H1 (cell line): ENCODE measurements around the gene ZFP91. TPM values are rescaled to one million over a fixed set of nuclear protein-coding genes. Genes with fewer than 3 reads are reported as not detected.

Experiments
- CTCF ChIA-PET: fragments of 300-600 bp; sonication (Branson Sonifier 250); formaldehyde crosslinking; loops from one replicate; lab custom pipeline; 2021; ENCODE audit not compliant: partially characterized antibody; lab: Charles Lee
- POLR2A ChIA-PET: fragments of 300-600 bp; sonication (Branson Sonifier 250); formaldehyde crosslinking; loops from one replicate; lab custom pipeline; 2021; ENCODE audit warnings: inconsistent platforms; ENCODE audit not compliant: partially characterized antibody; lab: Charles Lee
- DNase-seq, 2 experiments: peaks; one replicate each; pipeline versions ENCODE4 v3.0.0 to v3.0.0-alpha.2; 2010 to 2022; ENCODE audit warnings: low spot score in 2 of 2, low read depth in 1 of 2, mixed read lengths in 1 of 2
- FAIRE-seq: peaks from 2 replicates; lab custom pipeline; 2011; peaks lifted over from hg19 to GRCh38; lab: Jason Lieb, UNC
- H2AFZ ChIP-seq: 2 replicates; pipeline ENCODE4 v1.8.1; 2012; ENCODE audit warnings: low read length, inconsistent platforms
- H2AK5ac ChIP-seq: 2 replicates; pipeline ENCODE4 v1.6.1; 2013; ENCODE audit warnings: low read depth, low read length
- H2BK120ac ChIP-seq: replicated peaks from 2 replicates; pipeline ENCODE3; 2013; ENCODE audit warnings: low read depth, low read length, inconsistent platforms
- H2BK12ac ChIP-seq: 2 replicates; pipeline ENCODE4 v1.6.1; 2013; ENCODE audit warnings: low read depth, low read length
- H2BK15ac ChIP-seq: 2 replicates; pipeline ENCODE4 v1.6.1; 2013; ENCODE audit warnings: low read length
- H2BK20ac ChIP-seq: 2 replicates; pipeline ENCODE4 v1.6.1; 2013; ENCODE audit warnings: low read length
- H2BK5ac ChIP-seq: 2 replicates; pipeline ENCODE4 v1.6.1; 2013; ENCODE audit warnings: low read depth, low read length
- H3K14ac ChIP-seq: 2 replicates; pipeline ENCODE4 v1.6.1; 2013; ENCODE audit warnings: inconsistent platforms; ENCODE audit not compliant: insufficient read length
- H3K18ac ChIP-seq: 2 replicates; pipeline ENCODE4 v1.6.1; 2013; ENCODE audit warnings: low read length; ENCODE audit errors: extremely low read depth
- H3K23ac ChIP-seq: 2 replicates; pipeline ENCODE4 v1.6.1; 2013; ENCODE audit warnings: inconsistent platforms; ENCODE audit not compliant: insufficient read length
- H3K23me2 ChIP-seq: 2 replicates; pipeline ENCODE4 v1.6.1; 2013; ENCODE audit warnings: low read depth, low read length
- H3K27ac ChIP-seq: 2 replicates; pipeline ENCODE4 v1.6.1; 2011; ENCODE audit warnings: low read depth, low read length, inconsistent platforms
- H3K27me3 ChIP-seq, 4 experiments: replicated peaks in 1 of 4; 1 replicate in 1 of 4; 2 replicates in 3 of 4; pipeline versions ENCODE4 v1.6.1 to v1.8.1; 2011 to 2013; ENCODE audit warnings: low read length in 3 of 4, mild to moderate bottlenecking in 3 of 4, inconsistent platforms in 2 of 4, mixed read lengths in 2 of 4, moderate library complexity in 1 of 4; ENCODE audit not compliant: control insufficient read depth in 3 of 4, insufficient read depth in 3 of 4; ENCODE audit errors: extremely low read depth in 1 of 4
- H3K36me3 ChIP-seq, 4 experiments: 2 replicates each; pipeline versions ENCODE4 v1.6.1 to v1.8.1; 2011 to 2013; ENCODE audit warnings: mild to moderate bottlenecking in 4 of 4, low read length in 3 of 4, moderate library complexity in 2 of 4, control low read depth in 1 of 4, inconsistent platforms in 1 of 4; ENCODE audit not compliant: insufficient read depth in 4 of 4, control insufficient read depth in 2 of 4
- H3K4ac ChIP-seq: replicated peaks from 2 replicates; pipeline ENCODE3; 2013; ENCODE audit warnings: low read length, low read depth, mixed read lengths, inconsistent platforms; ENCODE audit not compliant: insufficient read length
- H3K4me1 ChIP-seq, 4 experiments: replicated peaks in 1 of 4; 1 replicate in 1 of 4; 2 replicates in 3 of 4; pipeline versions ENCODE4 v1.6.1 to v1.8.1; 2011 to 2013; ENCODE audit warnings: low read length in 3 of 4, inconsistent platforms in 2 of 4, mixed read lengths in 1 of 4; ENCODE audit not compliant: insufficient read depth in 4 of 4, control insufficient read depth in 3 of 4
- H3K4me2 ChIP-seq, 2 experiments: 2 replicates each; pipeline versions ENCODE4 v1.6.1 to v1.8.1; 2011 to 2013; ENCODE audit warnings: low read depth in 2 of 2, low read length in 2 of 2, control low read depth in 1 of 2, inconsistent platforms in 1 of 2, mild to moderate bottlenecking in 1 of 2; ENCODE audit not compliant: insufficient read depth in 1 of 2
- H3K4me3 ChIP-seq, 4 experiments: fragments of 200-600, 300-600 bp in 1 of 4; sonication (generic), shearing (Covaris generic), sonication (Bioruptor Twin) in 1 of 4; 2 replicates each; pipeline versions ENCODE4 v1.5.1 to v1.8.1; 2011 to 2016; ENCODE audit warnings: low read length in 4 of 4, low read depth in 3 of 4, control low read depth in 2 of 4, inconsistent platforms in 2 of 4, mild to moderate bottlenecking in 2 of 4, mixed read lengths in 1 of 4, moderate library complexity in 1 of 4; ENCODE audit not compliant: insufficient read depth in 2 of 4; ENCODE audit errors: extremely low read depth in 1 of 4
- H3K56ac ChIP-seq: replicated peaks from 2 replicates; pipeline ENCODE3; 2013; ENCODE audit warnings: low read depth, mild to moderate bottlenecking, mixed read lengths, low read length, inconsistent platforms; ENCODE audit not compliant: insufficient read length
- H3K79me1 ChIP-seq: 2 replicates; pipeline ENCODE4 v1.6.1; 2013; ENCODE audit warnings: low read depth, low read length, control low read depth
- H3K79me2 ChIP-seq, 2 experiments: 2 replicates each; pipeline versions ENCODE4 v1.6.1 to v1.8.1; 2012 to 2013; ENCODE audit warnings: low read length in 2 of 2, mild to moderate bottlenecking in 2 of 2, inconsistent platforms in 1 of 2; ENCODE audit not compliant: insufficient read depth in 2 of 2, control insufficient read depth in 1 of 2
- H3K9ac ChIP-seq, 4 experiments: replicated peaks in 1 of 4; 1 replicate in 1 of 4; 2 replicates in 3 of 4; pipeline versions ENCODE4 v1.6.1 to v1.8.1; 2011 to 2013; ENCODE audit warnings: low read depth in 3 of 4, low read length in 3 of 4, control low read depth in 2 of 4, mild to moderate bottlenecking in 2 of 4, moderate library complexity in 2 of 4, inconsistent platforms in 1 of 4; ENCODE audit errors: extremely low read depth in 1 of 4
- H3K9me3 ChIP-seq, 2 experiments: 2 replicates each; pipeline versions ENCODE4 v1.6.1 to v1.8.1; 2012 to 2013; ENCODE audit warnings: mild to moderate bottlenecking in 2 of 2, moderate library complexity in 2 of 2, control low read depth in 1 of 2, inconsistent platforms in 1 of 2, low read depth in 1 of 2, low read length in 1 of 2, mixed read lengths in 1 of 2; ENCODE audit not compliant: insufficient read depth in 2 of 2
- H4K20me1 ChIP-seq, 2 experiments: replicated peaks in 1 of 2; 2 replicates each; pipeline versions ENCODE3 to v1.8.1; 2011 to 2013; ENCODE audit warnings: inconsistent platforms in 2 of 2, low read length in 2 of 2, mild to moderate bottlenecking in 1 of 2; ENCODE audit not compliant: insufficient read depth in 2 of 2, control insufficient read depth in 1 of 2
- H4K5ac ChIP-seq: 2 replicates; pipeline ENCODE4 v1.6.1; 2013; ENCODE audit warnings: low read length, low read depth, mixed read lengths, inconsistent platforms; ENCODE audit not compliant: insufficient read length
- H4K8ac ChIP-seq: 2 replicates; pipeline ENCODE4 v1.8.0; 2013; ENCODE audit warnings: mild to moderate bottlenecking, moderate library complexity, low read length, inconsistent platforms; ENCODE audit not compliant: insufficient read depth; ENCODE audit errors: extremely low read depth
- H4K91ac ChIP-seq: replicated peaks from 2 replicates; pipeline ENCODE3; 2013; ENCODE audit warnings: low read length, mixed read lengths, inconsistent platforms; ENCODE audit not compliant: insufficient read length
- ASH2L ChIP-seq: fragments of 200-600, 300-600 bp; sonication (generic); IDR thresholded peaks from one replicate; pipeline ENCODE4 v1.7.1; 2017; ENCODE audit warnings: low read length
- BRCA1 ChIP-seq: IDR thresholded peaks from 2 replicates; pipeline ENCODE4 v1.6.1; 2012; ENCODE audit warnings: low read depth, low read length, improper control_type of control experiment
- CBX5 ChIP-seq: fragments of 300-800, 300-1000 bp; sonication (generic); IDR thresholded peaks from 2 replicates; pipeline ENCODE4 v1.7.1; 2016; ENCODE audit warnings: antibody characterized with exemption, low read length, low read depth
- CHD1 ChIP-seq: IDR thresholded peaks from 2 replicates; pipeline ENCODE4 v1.6.1; 2012; ENCODE audit warnings: low read depth, low read length, improper control_type of control experiment
- HDAC2 ChIP-seq, 2 experiments: fragments of 300-600 bp in 1 of 2; sonication (generic) in 1 of 2; IDR thresholded peaks; 2 replicates each; pipeline ENCODE4 v1.6.1; 2011 to 2012; ENCODE audit warnings: low read depth in 2 of 2, low read length in 2 of 2, mild to moderate bottlenecking in 2 of 2, moderate library complexity in 2 of 2, borderline replicate concordance in 1 of 2, inconsistent platforms in 1 of 2
- NRF1 ChIP-seq: IDR thresholded peaks from 2 replicates; pipeline ENCODE4 v1.6.1; 2011; ENCODE audit warnings: mild to moderate bottlenecking, low read depth, low read length, improper control_type of control experiment
- RXRA ChIP-seq: IDR thresholded peaks from 2 replicates; pipeline ENCODE4 v1.6.1; 2011; ENCODE audit warnings: low read depth, mild to moderate bottlenecking, low read length, moderate library complexity; ENCODE audit not compliant: insufficient read depth
- SIRT6 ChIP-seq: IDR thresholded peaks from one replicate; pipeline ENCODE4 v1.7.1; 2012; ENCODE audit warnings: low read length, inconsistent platforms
- TAF1 ChIP-seq: IDR thresholded peaks from 2 replicates; pipeline ENCODE4 v1.6.1; 2011; ENCODE audit warnings: mild to moderate bottlenecking, low read depth, low read length
- TBP ChIP-seq: IDR thresholded peaks from 2 replicates; pipeline ENCODE4 v1.6.1; 2011; ENCODE audit warnings: low read depth, low read length, improper control_type of control experiment
- TCF12 ChIP-seq: IDR thresholded peaks from 2 replicates; pipeline ENCODE4 v1.6.1; 2011; ENCODE audit warnings: low read depth, mild to moderate bottlenecking, low read length
- ZNF274 ChIP-seq: IDR thresholded peaks from 2 replicates; pipeline ENCODE4 v1.7.0; 2012; ENCODE audit warnings: low read length, borderline replicate concordance; ENCODE audit errors: extremely low read depth
- WGBS, 2 experiments: shearing (Covaris generic) in 1 of 2; methylation state at CpG; one replicate each; pipeline versions ENCODE4 v1.1.6 to v1.1.7; 2013 to 2015; ENCODE audit warnings: low lambda C conversion rate in 2 of 2, mixed read lengths in 2 of 2, inconsistent platforms in 1 of 2, low coverage in 1 of 2, missing lambda C conversion rate in 1 of 2; ENCODE audit not compliant: insufficient replicate concordance in 2 of 2, insufficient coverage in 1 of 2, insufficient read length in 1 of 2; ENCODE audit errors: extremely low coverage in 1 of 2, missing lambda C conversion rate in 1 of 2; 5-methylcytosine and 5-hydroxymethylcytosine counted together
- polyA plus RNA-seq, 7 experiments: library from polyadenylated mRNA; depleted of rRNA in 3 of 7; stranded (reverse) in 5 of 7; unstranded in 2 of 7; fragments of >200 nt in 5 of 7; fragments of 200-250 nt in 2 of 7; gene quantifications; 1 replicate in 5 of 7; 2 replicates in 1 of 7; 4 replicates in 1 of 7; pipeline versions ENCODE4 v1.2.1 to v1.2.3, GENCODE V29; 2011 to 2013; ENCODE audit warnings: missing spikeins in 2 of 7, mixed read lengths in 2 of 7
- total RNA-seq: library from RNA; stranded (reverse); fragmentation: NEBNext Ultra II Directional; extraction: Animal tissue kit (Norgen Biotek cat#: 25700); gene quantifications from 2 replicates; pipeline ENCODE4 v1.2.1, GENCODE V29; 2021
- TF ChIP-seq, protein P1 (sequence below): IDR thresholded peaks from 2 replicates; pipeline ENCODE4 v1.6.1; 2012; ENCODE audit warnings: inconsistent platforms

ZFP91 gene
- total and polyA plus RNA-seq, 2 of the 8 experiments (the other 6 are each of a cell fraction or from before 2014, with no cell fraction given): 10.7 to 29.0 TPM

GRCh38 chr11:58654908-58655296, 76.0 kb downstream of the ZFP91 start:
- H3K27me3 ChIP-seq: no peaks in the 10 kb centered on the region
- no peaks in the 10 kb centered on the region for H3K36me3 ChIP-seq
- FAIRE-seq (no peak), DNase-seq (no peak)
- no peak overlapping the region for H2BK120ac ChIP-seq
- no peaks in the 10 kb centered on the region for H3K79me2 ChIP-seq
- H3K4me3 ChIP-seq: no peak overlapping the region
- no peak overlapping the region for H3K14ac ChIP-seq
- no peak overlapping the region for H4K8ac ChIP-seq
- 82% methylated on average over 1 of the region's 1 CpG; no CpG with 5 or more reads in 1 of the 2 experiments for WGBS, 2 experiments
- H2BK12ac ChIP-seq: no peak overlapping the region
- no peak overlapping the region for H4K5ac ChIP-seq
- H4K20me1 ChIP-seq: no peaks in the 10 kb centered on the region
- no peak overlapping the region for H3K4me2 ChIP-seq
- ChIA-PET POLR2A (no interaction called here), CTCF (interaction anchor here (0.5 to 6.8 kb wide), 14 partner anchors 15 to 507 kb away, joined by 3 to 52 read pairs (median 3); no protein-coding TSS in a partner anchor)
- no peak overlapping the region for H4K91ac ChIP-seq
- no peak overlapping the region for H3K23ac ChIP-seq
- H3K79me1 ChIP-seq: no peaks in the 10 kb centered on the region
- H2BK5ac ChIP-seq: no peak overlapping the region
- H3K56ac ChIP-seq: no peak overlapping the region
- no peak overlapping the region for H3K27ac ChIP-seq
- H3K4me1 ChIP-seq: peaks cover 0 to 7% (median 3%) of the 10 kb centered on the region in 4 experiments; a peak in 3 of 7 replicates
- no peak overlapping the region for H3K4ac ChIP-seq
- H2BK20ac ChIP-seq: no peak overlapping the region
- H3K18ac ChIP-seq: no peak overlapping the region
- H3K23me2 ChIP-seq: no peaks in the 10 kb centered on the region
- no peak overlapping the region for H2AFZ ChIP-seq
- H2BK15ac ChIP-seq: no peak overlapping the region
- no peak overlapping the region for H3K9ac ChIP-seq
- no peaks in the 10 kb centered on the region for H3K9me3 ChIP-seq
- no peak overlapping the region for H2AK5ac ChIP-seq
- TF ChIP-seq, protein P1, sequence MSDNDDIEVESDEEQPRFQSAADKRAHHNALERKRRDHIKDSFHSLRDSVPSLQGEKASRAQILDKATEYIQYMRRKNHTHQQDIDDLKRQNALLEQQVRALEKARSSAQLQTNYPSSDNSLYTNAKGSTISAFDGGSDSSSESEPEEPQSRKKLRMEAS: no peak
- TF ChIP-seq BRCA1 (no peak), CBX5 (no peak), CHD1 (no peak), TBP (no peak), HDAC2 (IDR thresholded peaks at IDR 0.05; ENCODE audit: borderline replicate concordance in 1 of 2, low read depth in 2 of 2, low read length in 2 of 2) (no peak), ZNF274 (no peak), TAF1 (no peak), RXRA (no peak), TCF12 (no peak), NRF1 (no peak), ASH2L (no peak), SIRT6 (no peak)
